ENCODE results near the gene PTX3.

DNA sequence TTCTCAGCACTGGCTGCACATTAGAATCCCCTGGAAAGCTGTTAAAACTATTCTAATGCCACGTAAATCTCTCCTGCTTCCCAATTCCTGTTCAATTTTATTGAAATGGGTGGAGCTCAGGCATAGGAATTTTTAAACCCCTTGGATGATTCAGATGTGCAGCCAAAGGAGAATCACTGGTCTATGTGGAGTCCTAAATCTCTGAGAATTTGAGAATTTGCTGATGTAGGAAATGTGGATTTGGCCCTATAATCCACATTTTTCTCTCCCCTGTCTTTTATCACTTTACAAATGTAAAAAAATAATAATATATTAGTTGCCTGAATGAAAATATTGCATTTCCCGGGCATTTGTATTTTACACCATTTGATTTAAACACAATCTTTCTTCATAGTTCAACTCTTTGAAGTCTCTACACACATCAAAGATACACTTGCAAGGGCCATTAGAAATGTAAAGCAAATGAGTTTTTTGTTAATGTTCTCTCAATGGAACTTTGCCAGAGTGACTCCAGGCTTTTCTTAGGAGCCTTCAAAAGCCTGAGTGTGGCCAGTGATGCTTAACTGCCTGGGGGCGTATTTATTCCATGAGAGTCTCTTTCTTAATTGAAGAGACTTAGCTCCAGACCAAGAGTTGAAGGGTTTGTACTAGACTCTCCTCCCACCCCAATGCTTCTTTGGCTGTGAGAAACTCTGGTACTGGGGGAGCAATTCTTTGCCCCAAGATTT is 48.8 kb upstream of the PTX3 start:
- TF ChIP-seq EZH2 (IDR thresholded peaks at IDR 0.05; ENCODE audit: borderline replicate concordance, insufficient read depth, low read length, poor library complexity, severe bottlenecking), result no peak
- TF ChIP-seq, protein P1, sequence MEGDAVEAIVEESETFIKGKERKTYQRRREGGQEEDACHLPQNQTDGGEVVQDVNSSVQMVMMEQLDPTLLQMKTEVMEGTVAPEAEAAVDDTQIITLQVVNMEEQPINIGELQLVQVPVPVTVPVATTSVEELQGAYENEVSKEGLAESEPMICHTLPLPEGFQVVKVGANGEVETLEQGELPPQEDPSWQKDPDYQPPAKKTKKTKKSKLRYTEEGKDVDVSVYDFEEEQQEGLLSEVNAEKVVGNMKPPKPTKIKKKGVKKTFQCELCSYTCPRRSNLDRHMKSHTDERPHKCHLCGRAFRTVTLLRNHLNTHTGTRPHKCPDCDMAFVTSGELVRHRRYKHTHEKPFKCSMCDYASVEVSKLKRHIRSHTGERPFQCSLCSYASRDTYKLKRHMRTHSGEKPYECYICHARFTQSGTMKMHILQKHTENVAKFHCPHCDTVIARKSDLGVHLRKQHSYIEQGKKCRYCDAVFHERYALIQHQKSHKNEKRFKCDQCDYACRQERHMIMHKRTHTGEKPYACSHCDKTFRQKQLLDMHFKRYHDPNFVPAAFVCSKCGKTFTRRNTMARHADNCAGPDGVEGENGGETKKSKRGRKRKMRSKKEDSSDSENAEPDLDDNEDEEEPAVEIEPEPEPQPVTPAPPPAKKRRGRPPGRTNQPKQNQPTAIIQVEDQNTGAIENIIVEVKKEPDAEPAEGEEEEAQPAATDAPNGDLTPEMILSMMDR (IDR thresholded peaks at IDR 0.05; ENCODE audit: poor library complexity, severe bottlenecking), result no peak
- no peak for TF ChIP-seq SMC3 (conservative IDR thresholded peaks at IDR 0.05; ENCODE audit: poor library complexity)
- TF ChIP-seq MXI1 (conservative IDR thresholded peaks at IDR 0.05; ENCODE audit: poor library complexity, severe bottlenecking), result no peak
- no peak for TF ChIP-seq EP300 (conservative IDR thresholded peaks at IDR 0.05; ENCODE audit: poor library complexity, severe bottlenecking)
- TF ChIP-seq POLR2AphosphoS5 (IDR thresholded peaks at IDR 0.05), result no peak

All from neural cell (in vitro differentiated cells).